NCI-H510A (cell line): ENCODE results near the gene TMEM156.

Experiments
- DNase-seq: peaks from one replicate; lab custom pipeline; 2025; lab: John Stamatoyannopoulos, UW

TMEM156 gene

GRCh38 chr4:39032218-39033085 is at the start of gene TMEM156:
Gene TMEM156, minus strand, starts transcription at chr4:39032409. Its CDS starts 96 bp downstream, at chr4:39032313.
- DNase-seq = no peak

- DNase-seq = no peak
These were observed 46.6 kb upstream of the TMEM156 start for GRCh38 chr4:39078829-39079228.

- no peak for DNase-seq
These were observed 36.7 kb upstream of the TMEM156 start for GRCh38 chr4:39068907-39069306.

GRCh38 chr4:39067451-39067850 is 35.2 kb upstream of the TMEM156 start:
- DNase-seq = no peak

- no peak for DNase-seq
These were observed 34.8 kb upstream of the TMEM156 start for GRCh38 chr4:39067031-39067430.

GRCh38 chr4:39066371-39066770 is 34.2 kb upstream of the TMEM156 start:
- DNase-seq = no peak

GRCh38 chr4:39063430-39063829 is 31.2 kb upstream of the TMEM156 start:
- DNase-seq = no peak

- no peak for DNase-seq
These were observed 30.5 kb upstream of the TMEM156 start for GRCh38 chr4:39062770-39063097.

GRCh38 chr4:39062094-39062769 is 30.0 kb upstream of the TMEM156 start, which contains the start of gene KLHL5:
Gene KLHL5, plus strand, starts transcription at chr4:39062232. Its CDS starts 421 bp downstream, at chr4:39062653.
- DNase-seq = no peak

- DNase-seq = no peak
These were observed 29.2 kb upstream of the TMEM156 start for GRCh38 chr4:39061457-39061856.

- no peak for DNase-seq
These were observed 23.8 kb upstream of the TMEM156 start for GRCh38 chr4:39056023-39056422.

- no peak for DNase-seq
These were observed 22.3 kb upstream of the TMEM156 start for GRCh38 chr4:39054497-39054896.

GRCh38 chr4:39053983-39054382 is 21.8 kb upstream of the TMEM156 start:
- DNase-seq = no peak

- no peak for DNase-seq
These were observed 19.3 kb upstream of the TMEM156 start for GRCh38 chr4:39051492-39051891.

- DNase-seq = no peak
These were observed 18.4 kb upstream of the TMEM156 start for GRCh38 chr4:39050590-39050989.

- DNase-seq = no peak
These were observed 16.1 kb upstream of the TMEM156 start for GRCh38 chr4:39048311-39048710.

GRCh38 chr4:39047681-39048080 is 15.5 kb upstream of the TMEM156 start:
- no peak for DNase-seq

- no peak for DNase-seq
These were observed 14.0 kb upstream of the TMEM156 start for GRCh38 chr4:39046249-39046648.

- DNase-seq = no peak
These were observed 13.6 kb upstream of the TMEM156 start for GRCh38 chr4:39045827-39046221.

- no peak for DNase-seq
These were observed 13.0 kb upstream of the TMEM156 start for GRCh38 chr4:39044956-39045826.

- DNase-seq = peak; percentile 55
These were observed 12.3 kb upstream of the TMEM156 start for GRCh38 chr4:39044364-39044955.

- DNase-seq = no peak
These were observed 11.7 kb upstream of the TMEM156 start for GRCh38 chr4:39043861-39044363.
